Thyroid gland (tissue), 4 donors: ENCODE data around the gene GPR160.

ENCODE experiments used
- CTCF ChIP-seq, 6 experiments: fragments of 200-600 bp in 3 of 6; fragments of 450-650 bp in 3 of 6; sonication (generic) in 3 of 6; IDR thresholded peaks; one replicate each; pipeline ENCODE4 v1.5.1; 2016 to 2019; ENCODE audit warnings: antibody characterized with exemption in 6 of 6, mild to moderate bottlenecking in 2 of 6, inconsistent platforms in 1 of 6, moderate library complexity in 1 of 6
- POLR2A ChIP-seq, 2 donors: fragments of 450-650 bp; IDR thresholded peaks; one replicate each; pipeline ENCODE4 v1.6.1; 2017; ENCODE audit warnings: antibody characterized with exemption in 2 of 2, mild to moderate bottlenecking in 2 of 2, moderate library complexity in 1 of 2

- TF ChIP-seq CTCF (IDR thresholded peaks at IDR 0.05) (no peak), POLR2A (IDR thresholded peaks at IDR 0.05) (no peak)
Measured at GRCh38 chr3:169996063-169996462, 41.7 kb upstream of the GPR160 start.
